IMR-90 (cell line): Measurements from ENCODE around the gene FMN1. TPM values are rescaled to one million over a fixed set of nuclear protein-coding genes. Genes with fewer than 3 reads are reported as not detected.

Source experiments
- ATAC-seq: fragments of 200-7000 bp; cut with Tn5 transposase; 2 replicates; pipeline ENCODE4 v1.9.1; 2020; ENCODE audit warnings: low read depth, mild to moderate bottlenecking, moderate library complexity
- BruUV-seq: library from RNA; stranded (reverse); fragments of 400-500 nt; replicated peaks from 2 replicates; lab custom pipeline; 2021; lab: Mats Ljungman, UMichigan
- CTCF ChIA-PET: fragments of 300-600 bp; formaldehyde crosslinking; extraction: SDS; loops from one replicate; lab custom pipeline; 2021; ENCODE audit warnings: antibody characterized with exemption; lab: Yijun Ruan, JAX
- POLR2A ChIA-PET: fragments of 300-600 bp; sonication (Branson Sonifier 250); formaldehyde crosslinking; loops from one replicate; lab custom pipeline; 2022; ENCODE audit warnings: antibody characterized with exemption; ENCODE audit not compliant: unreplicated experiment; lab: Charles Lee
- DNase-seq: peaks from one replicate; pipeline ENCODE4 v3.0.0; 2013
- H2AFZ ChIP-seq: replicated peaks from 2 replicates; pipeline ENCODE3; 2013; ENCODE audit warnings: low read length, mild to moderate bottlenecking; ENCODE audit not compliant: poor library complexity
- H2AK5ac ChIP-seq: 2 replicates; pipeline ENCODE4 v1.6.1; 2013; ENCODE audit warnings: low read depth, low read length, inconsistent platforms
- H2AK9ac ChIP-seq: replicated peaks from 2 replicates; pipeline ENCODE3; 2013; ENCODE audit warnings: mild to moderate bottlenecking, low read depth, low read length, moderate library complexity; ENCODE audit not compliant: poor library complexity
- H2BK120ac ChIP-seq: 2 replicates; pipeline ENCODE4 v1.6.1; 2013; ENCODE audit warnings: low read depth, low read length, inconsistent platforms
- H2BK15ac ChIP-seq: 3 replicates; pipeline ENCODE4 v1.6.1; 2013; ENCODE audit warnings: low read depth, low read length, inconsistent platforms
- H2BK20ac ChIP-seq: 2 replicates; pipeline ENCODE4 v1.6.1; 2013; ENCODE audit warnings: low read depth, mild to moderate bottlenecking, inconsistent platforms, low read length, moderate library complexity
- H2BK5ac ChIP-seq: 2 replicates; pipeline ENCODE4 v1.6.1; 2013; ENCODE audit warnings: mild to moderate bottlenecking, low read depth, low read length, inconsistent platforms; ENCODE audit not compliant: poor library complexity, severe bottlenecking
- H3K14ac ChIP-seq: replicated peaks from 2 replicates; pipeline ENCODE4 v1.6.1; 2013; ENCODE audit warnings: low read depth, low read length, inconsistent platforms
- H3K18ac ChIP-seq: 2 replicates; pipeline ENCODE4 v1.6.1; 2013; ENCODE audit warnings: low read depth, low read length, control low read depth
- H3K23ac ChIP-seq: 2 replicates; pipeline ENCODE4 v1.6.1; 2013; ENCODE audit warnings: low read depth, low read length, inconsistent platforms
- H3K27ac ChIP-seq: 2 replicates; pipeline ENCODE4 v1.5.1; 2013; ENCODE audit warnings: mild to moderate bottlenecking, control low read depth, low read length; ENCODE audit not compliant: insufficient read depth
- H3K27me3 ChIP-seq: 2 replicates; pipeline ENCODE4 v1.6.1; 2013; ENCODE audit warnings: low read length; ENCODE audit not compliant: control insufficient read depth, insufficient read depth
- H3K36me3 ChIP-seq: 2 replicates; pipeline ENCODE4 v1.6.1; 2013; ENCODE audit warnings: low read length, mixed read lengths; ENCODE audit not compliant: control insufficient read depth, insufficient read depth
- H3K4ac ChIP-seq: 2 replicates; pipeline ENCODE4 v1.6.1; 2013; ENCODE audit warnings: low read depth, low read length, inconsistent platforms
- H3K4me1 ChIP-seq: 2 replicates; pipeline ENCODE4 v1.6.1; 2013; ENCODE audit warnings: low read length, mixed read lengths; ENCODE audit not compliant: control insufficient read depth, insufficient read depth
- H3K4me2 ChIP-seq: 2 replicates; pipeline ENCODE4 v1.6.1; 2013; ENCODE audit warnings: low read depth, mild to moderate bottlenecking, control low read depth, low read length, moderate library complexity
- H3K4me3 ChIP-seq: 2 replicates; pipeline ENCODE4 v1.5.1; 2013; ENCODE audit warnings: low read depth, mild to moderate bottlenecking, control low read depth, low read length, moderate library complexity; ENCODE audit not compliant: insufficient read depth
- H3K56ac ChIP-seq: 2 replicates; pipeline ENCODE4 v1.6.1; 2013; ENCODE audit warnings: low read length, inconsistent platforms; ENCODE audit not compliant: insufficient read depth; ENCODE audit errors: extremely low read depth
- H3K79me1 ChIP-seq, 2 experiments: 2 replicates each; pipeline ENCODE4 v1.6.1; 2013; ENCODE audit warnings: low read length in 2 of 2, inconsistent platforms in 1 of 2, low read depth in 1 of 2
- H3K9ac ChIP-seq: 2 replicates; pipeline ENCODE4 v1.6.1; 2013; ENCODE audit warnings: low read depth, low read length, control low read depth
- H3K9me1 ChIP-seq: 2 replicates; pipeline ENCODE4 v1.6.1; 2013; ENCODE audit warnings: low read length, inconsistent platforms; ENCODE audit not compliant: insufficient read depth
- H3K9me3 ChIP-seq: 2 replicates; pipeline ENCODE4 v1.6.1; 2013; ENCODE audit warnings: low read length; ENCODE audit not compliant: control insufficient read depth, insufficient read depth
- H4K20me1 ChIP-seq: 2 replicates; pipeline ENCODE4 v1.6.1; 2013; ENCODE audit warnings: low read length, inconsistent platforms; ENCODE audit not compliant: insufficient read depth
- H4K5ac ChIP-seq: 2 replicates; pipeline ENCODE4 v1.6.1; 2013; ENCODE audit warnings: mild to moderate bottlenecking, low read depth, low read length, control low read depth
- H4K8ac ChIP-seq, 2 experiments: 2 replicates each; pipeline ENCODE4 v1.6.1; 2013; ENCODE audit warnings: low read depth in 2 of 2, low read length in 2 of 2, control low read depth in 1 of 2, inconsistent platforms in 1 of 2
- H4K91ac ChIP-seq: 2 replicates; pipeline ENCODE4 v1.6.1; 2013; ENCODE audit warnings: low read depth, low read length, inconsistent platforms; ENCODE audit not compliant: insufficient read depth
- BHLHE40 ChIP-seq: fragments of 150-350 bp; IDR thresholded peaks from 2 replicates; pipeline ENCODE4 v1.6.1; 2016; ENCODE audit warnings: mild to moderate bottlenecking, low read depth, low read length
- CEBPB ChIP-seq: IDR thresholded peaks from 2 replicates; pipeline ENCODE4 v1.6.1; 2012; ENCODE audit warnings: low read depth, low read length, improper control_type of control experiment
- CHD1 ChIP-seq: IDR thresholded peaks from 2 replicates; pipeline ENCODE4 v1.6.1; 2012; ENCODE audit warnings: low read depth, low read length, improper control_type of control experiment
- CTCF ChIP-seq: conservative IDR thresholded peaks from 2 replicates; pipeline ENCODE4 v1.5.1; 2012; ENCODE audit warnings: mild to moderate bottlenecking, low read depth, low read length, improper control_type of control experiment
- MAZ ChIP-seq: IDR thresholded peaks from 2 replicates; pipeline ENCODE4 v1.6.1; 2012; ENCODE audit warnings: low read depth, mild to moderate bottlenecking, low read length, improper control_type of control experiment, moderate library complexity, borderline replicate concordance
- MXI1 ChIP-seq: IDR thresholded peaks from 2 replicates; pipeline ENCODE4 v1.6.1; 2012; ENCODE audit warnings: low read depth, mild to moderate bottlenecking, low read length, moderate library complexity, borderline replicate concordance
- NFE2L2 ChIP-seq: fragments of 150-350 bp; IDR thresholded peaks from 2 replicates; pipeline ENCODE4 v1.6.1; 2016; ENCODE audit warnings: low read depth, mild to moderate bottlenecking, low read length
- SMC3 ChIP-seq: fragments of 150-350 bp; IDR thresholded peaks from 2 replicates; pipeline ENCODE4 v1.6.1; 2016; ENCODE audit warnings: low read depth, mild to moderate bottlenecking, antibody characterized with exemption, low read length, moderate library complexity
- WGBS, 2 experiments: methylation state at CpG; one replicate each; pipeline versions ENCODE4 v1.1.5 to v1.1.7; 2013; ENCODE audit warnings: missing lambda C conversion rate in 2 of 2; ENCODE audit not compliant: insufficient read length in 1 of 2; ENCODE audit errors: extremely low coverage in 2 of 2; 5-methylcytosine and 5-hydroxymethylcytosine counted together
- dilution Hi-C: fragments of 300-500 bp; cut with HindIII; formaldehyde crosslinking; loops from one replicate; pipeline ENCODE4 v1.14.3; 2018; ENCODE audit warnings: low sequenced_read_pairs; ENCODE audit not compliant: unreplicated experiment
- in situ Hi-C: fragments of 300-500 bp; cut with MboI; formaldehyde crosslinking; loops from 3 replicates; pipeline ENCODE4 v1.14.3; 2019; ENCODE audit warnings: low sequenced_read_pairs, inconsistent platforms, mixed read lengths
- intact Hi-C: fragments of 100-400 bp; cut with micrococcal nuclease; formaldehyde crosslinking; loops from 2 replicates; pipeline ENCODE4 v1.10.0; 2022
- polyA plus RNA-seq, 3 experiments: library from polyadenylated mRNA; depleted of rRNA; stranded (reverse); fragments of >200 nt; gene quantifications; 2 replicates each; pipeline ENCODE4 v1.2.3, GENCODE V29; 2012; ENCODE audit warnings: low replicate concordance in 1 of 3
- total RNA-seq: library from RNA; depleted of rRNA; stranded (reverse); fragments of >200 nt; gene quantifications from 2 replicates; pipeline ENCODE4 v1.2.3, GENCODE V29; 2012

Gene FMN1
- total and polyA plus RNA-seq, 2 of the 4 experiments (the other 2 are of a cell fraction) = 7.3 to 17.6 TPM

- peak overlapping the region; percentile 88 for H4K5ac ChIP-seq
- H3K27me3 ChIP-seq = no peaks in the 10 kb centered on the region
- H3K23ac ChIP-seq = no peak overlapping the region
- H2BK5ac ChIP-seq = peak overlapping the region; percentile 83
- TF ChIP-seq MXI1 = no peak
- peak; percentile 79 for TF ChIP-seq CEBPB
- TF ChIP-seq NFE2L2 = no peak
- no peak for TF ChIP-seq BHLHE40
- TF ChIP-seq SMC3 = no peak
- TF ChIP-seq CHD1 = no peak
- no peak for TF ChIP-seq MAZ
- no peak for TF ChIP-seq CTCF
- peak overlapping the region; percentile 37; the same call in 1 of the 2 replicates for H3K27ac ChIP-seq
- H3K36me3 ChIP-seq = peaks cover 8% of the 10 kb centered on the region
- peak overlapping the region; percentile 66 for H3K18ac ChIP-seq
- CTCF ChIA-PET = no interaction called here
- peak overlapping the region; percentile 47; the same call in 1 of the 3 replicates for H2BK15ac ChIP-seq
- POLR2A ChIA-PET = no interaction called here
- peaks cover 2% of the 10 kb centered on the region; the same call in 1 of the 2 replicates for H3K9me3 ChIP-seq
- DNase-seq = no peak
- H2BK20ac ChIP-seq = peak overlapping the region; percentile 22
- peak overlapping the region; percentile 45; the same call in 1 of the 2 replicates for H2AK5ac ChIP-seq
- H2BK120ac ChIP-seq = no peak overlapping the region
- no peak overlapping the region for H3K56ac ChIP-seq
- intact Hi-C loops (no loop called here), dilution Hi-C loops (no loop called here), in situ Hi-C loops (no loop called here)
- no CpG with 5 or more reads among the region's 4 CpGs for WGBS, 2 experiments
- no peak overlapping the region for H3K4me3 ChIP-seq
- H2AK9ac ChIP-seq = no peak overlapping the region
- peaks cover 7% of the 10 kb centered on the region; the same call in 1 of the 2 replicates for H3K4me1 ChIP-seq
- H4K20me1 ChIP-seq = no peaks in the 10 kb centered on the region
- no peak overlapping the region for H3K4me2 ChIP-seq
- H2AFZ ChIP-seq = no peak overlapping the region
- no peak overlapping the region; the same call in 1 of the 2 replicates for H3K4ac ChIP-seq
- no TSS peak for BruUV-seq
- H3K14ac ChIP-seq = peak overlapping the region; percentile 38; the same call in 1 of the 2 replicates
- H4K91ac ChIP-seq = peak overlapping the region; percentile 55; the same call in 1 of the 2 replicates
- peaks cover 2% of the 10 kb centered on the region for H3K9me1 ChIP-seq
- no peak for ATAC-seq
- H4K8ac ChIP-seq = peak overlapping the region; percentile 19 to 71; a peak in 3 of 4 replicates
- H3K9ac ChIP-seq = no peak overlapping the region
- peaks cover 34 to 49% of the 10 kb centered on the region in 2 experiments for H3K79me1 ChIP-seq
Measured at GRCh38 chr15:32927124-32927523, 267.4 kb downstream of the FMN1 start.
